ENCODE data around the gene PSMA7. TPM values are rescaled to one million over a fixed set of nuclear protein-coding genes. Genes with fewer than 3 reads are reported as not detected.

PSMA7 gene
- total RNA-seq, 1 experiment from 2014 or later = 503 TPM

DNA sequence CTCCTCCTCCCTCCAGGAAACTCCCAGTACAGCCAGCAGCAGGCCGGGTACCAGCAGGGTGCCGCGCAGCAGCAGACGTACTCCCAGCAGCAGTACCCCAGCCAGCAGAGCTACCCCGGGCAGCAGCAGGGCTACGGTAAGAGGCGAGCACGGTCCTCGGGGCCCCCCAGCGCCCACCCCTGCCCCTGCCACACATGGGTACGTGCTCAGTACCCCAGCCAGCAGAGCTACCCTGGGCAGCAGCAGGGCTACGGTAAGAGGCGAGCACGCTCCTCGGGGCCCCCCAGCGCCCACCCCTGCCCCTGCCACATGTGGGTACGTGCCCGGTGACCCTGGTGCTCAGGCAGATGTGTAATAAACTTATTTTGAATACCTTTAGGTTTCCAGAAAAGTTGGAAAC lies 29.5 kb upstream of the PSMA7 start:
- DNase-seq (ENCODE audit: low read depth) = no peak

- no peak for DNase-seq (ENCODE audit: low read depth)
Measured at GRCh38 chr20:62171245-62171644, 28.1 kb upstream of the PSMA7 start.

- DNase-seq (ENCODE audit: low read depth) = no peak
Measured at GRCh38 chr20:62170536-62170935, 27.3 kb upstream of the PSMA7 start.

DNA sequence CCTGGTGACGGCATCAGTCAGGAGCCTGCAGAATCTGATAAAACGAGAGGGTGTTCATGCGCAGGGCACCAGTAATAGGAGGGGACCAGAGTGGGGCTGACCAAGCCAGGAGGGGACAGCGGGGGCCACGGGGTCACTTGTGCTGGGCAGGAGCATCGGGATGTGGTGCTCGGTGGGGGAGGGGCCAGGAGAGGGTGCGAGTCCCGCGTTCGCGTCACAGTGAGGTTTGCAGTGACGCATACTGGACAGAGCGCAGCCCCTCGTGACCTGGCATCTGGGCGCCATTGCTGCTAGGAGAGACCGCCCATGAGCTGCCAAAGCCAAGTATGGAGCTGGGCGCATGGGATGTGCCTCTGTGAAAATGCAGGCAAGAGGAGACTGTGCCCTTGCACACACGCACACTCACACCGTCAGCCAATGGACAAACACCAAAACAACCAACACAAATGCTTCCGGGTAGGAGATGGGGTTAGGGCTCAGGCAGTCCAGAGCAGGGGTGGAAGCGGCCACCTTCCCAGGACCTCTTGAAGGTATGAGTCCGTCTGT lies 25.8 kb upstream of the PSMA7 start:
- DNase-seq (ENCODE audit: low read depth) = no peak

DNA sequence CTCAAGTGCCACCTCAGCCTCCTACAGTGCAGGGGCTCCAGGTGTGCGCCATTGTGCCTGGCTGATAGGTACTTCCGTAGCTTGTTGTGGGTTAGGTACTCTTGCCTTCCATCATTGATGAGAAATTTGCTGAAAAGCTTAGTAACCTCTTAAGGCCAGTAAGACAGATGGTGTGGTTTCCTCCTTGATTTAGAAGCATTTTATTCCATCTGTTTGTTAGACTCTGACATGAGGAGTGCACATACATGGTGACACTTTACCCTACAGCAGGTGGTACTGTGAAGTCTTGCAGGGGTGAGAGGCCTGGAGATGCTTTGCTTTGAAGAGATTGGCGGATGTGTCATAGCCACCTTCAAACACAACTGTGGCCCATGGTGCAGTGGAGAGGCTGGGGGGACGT lies 24.9 kb upstream of the PSMA7 start:
- DNase-seq (ENCODE audit: low read depth) = no peak

DNA sequence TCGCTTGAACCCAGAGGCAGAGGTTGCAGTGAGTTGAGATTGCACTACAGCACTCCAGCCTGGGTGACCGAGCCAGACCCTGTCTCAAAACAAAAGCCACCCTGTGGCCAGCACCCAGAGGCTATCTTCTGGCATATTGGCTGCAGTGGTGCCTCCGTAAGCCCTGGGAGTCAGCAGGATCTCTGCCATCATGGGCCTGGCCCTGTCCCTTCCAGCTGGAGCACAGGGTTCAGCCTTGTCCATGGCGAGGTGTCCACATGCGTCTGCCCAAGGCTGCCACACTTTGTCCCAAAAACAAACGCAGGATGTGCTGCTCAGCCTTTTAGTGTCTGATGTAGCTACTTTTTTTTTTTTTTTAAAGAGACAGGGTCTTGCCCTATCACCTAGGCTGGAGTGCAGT lies 24.3 kb upstream of the PSMA7 start:
- DNase-seq (ENCODE audit: low read depth) = no peak

GRCh38 chr20:62165762-62166399 lies 22.7 kb upstream of the PSMA7 start:
- DNase-seq (ENCODE audit: low read depth) = no peak

DNA sequence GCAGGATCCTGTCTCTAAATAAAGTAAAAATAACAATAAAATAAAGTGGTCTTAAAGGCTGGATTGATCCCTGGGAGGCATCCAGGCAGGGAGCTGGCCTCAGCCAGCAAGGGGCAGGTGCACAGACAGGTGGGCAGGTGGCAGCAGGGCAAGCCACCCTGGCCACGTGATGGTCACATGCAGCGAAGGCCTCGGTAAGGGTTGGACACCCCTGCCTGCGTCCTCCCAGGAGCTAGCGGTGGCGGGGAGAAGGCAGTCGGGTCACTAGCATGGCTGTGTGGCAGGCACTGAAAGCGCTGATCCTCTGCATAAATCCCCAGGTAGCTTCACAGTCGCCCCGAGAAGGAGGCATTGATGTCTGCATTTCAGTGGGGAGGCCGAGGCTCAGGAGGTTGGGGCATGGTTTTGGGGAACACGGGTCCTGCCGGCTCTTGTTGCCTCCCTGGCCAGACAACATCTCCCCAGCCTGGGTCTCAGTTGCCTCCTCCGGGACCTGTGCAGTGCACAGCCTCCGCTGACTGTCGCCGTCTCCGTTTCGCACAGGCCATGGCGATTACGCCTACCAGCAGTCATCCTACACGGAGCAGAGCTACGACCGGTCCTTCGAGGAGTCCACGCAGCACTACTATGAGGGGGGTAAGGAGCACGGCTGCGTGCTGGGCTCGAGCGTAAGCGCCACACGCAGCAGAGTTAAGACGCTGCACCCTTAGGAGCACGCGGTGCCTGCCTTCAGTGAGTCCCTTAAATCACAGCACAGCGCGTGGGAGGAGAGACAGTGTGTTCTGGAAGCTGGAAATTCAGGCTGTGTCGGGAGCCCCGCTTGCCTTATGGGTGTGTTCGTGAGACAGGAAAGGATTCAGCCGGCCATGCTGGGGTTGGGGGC lies 21.9 kb upstream of the PSMA7 start:
- DNase-seq (ENCODE audit: low read depth) = no peak

DNA sequence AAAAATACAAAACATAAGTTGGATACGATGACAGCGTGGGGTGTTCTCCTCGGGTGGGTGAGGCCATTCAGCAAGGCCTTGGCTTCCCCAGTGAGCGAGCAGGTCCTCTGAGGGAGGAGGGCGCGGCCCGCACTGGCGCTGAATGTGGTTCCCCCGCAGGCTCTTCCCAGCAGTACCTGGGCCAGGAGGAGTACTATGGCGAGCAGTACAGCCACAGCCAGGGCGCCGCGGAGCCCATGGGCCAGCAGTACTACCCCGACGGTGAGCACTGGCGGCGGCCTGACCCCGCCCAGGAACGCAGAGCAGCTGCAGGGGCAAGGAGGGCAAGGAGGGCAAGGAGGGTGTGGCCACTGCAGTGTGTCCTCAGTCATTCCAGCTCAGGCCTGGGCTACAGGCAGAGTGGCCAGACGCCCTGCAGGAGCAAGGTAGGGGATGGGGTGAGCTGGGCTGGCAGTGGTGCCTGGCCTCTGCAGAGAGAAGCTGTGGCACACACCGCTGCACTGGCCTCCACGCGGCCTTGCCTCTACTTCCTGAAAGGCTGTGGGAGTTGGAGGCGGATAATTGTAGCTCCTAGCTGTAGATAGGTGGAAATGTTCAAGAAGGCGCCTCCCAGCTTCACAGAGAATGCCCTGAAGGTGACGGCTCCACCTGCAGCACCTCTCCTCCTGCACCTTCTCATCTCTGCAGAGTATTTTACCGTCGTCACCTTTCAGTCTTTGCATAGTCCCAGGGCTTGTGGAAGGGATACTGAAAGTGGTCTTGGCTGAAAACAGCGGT lies 21.0 kb upstream of the PSMA7 start:
- no peak for DNase-seq (ENCODE audit: low read depth)

DNA sequence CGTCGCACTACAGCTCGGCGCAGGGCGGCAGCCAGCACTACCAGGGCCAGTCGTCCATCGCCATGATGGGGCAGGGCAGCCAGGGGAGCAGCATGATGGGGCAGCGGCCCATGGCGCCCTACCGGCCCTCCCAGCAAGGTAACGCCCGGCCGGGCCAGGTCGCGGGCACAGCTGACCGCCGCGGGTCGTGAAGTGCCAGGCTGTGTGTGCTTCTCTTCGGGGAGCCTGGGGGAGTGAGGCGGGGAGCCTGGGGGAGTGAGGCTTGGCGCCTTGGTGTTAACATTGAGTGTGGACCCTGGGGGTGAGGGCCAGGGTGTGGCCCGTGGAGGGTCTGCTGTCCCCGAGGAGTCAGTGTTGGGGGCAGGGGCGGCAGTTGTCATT lies 20.3 kb upstream of the PSMA7 start:
- no peak for DNase-seq (ENCODE audit: low read depth)

GRCh38 chr20:62162765-62163484 lies 19.7 kb upstream of the PSMA7 start:
- DNase-seq (ENCODE audit: low read depth) = no peak

DNA sequence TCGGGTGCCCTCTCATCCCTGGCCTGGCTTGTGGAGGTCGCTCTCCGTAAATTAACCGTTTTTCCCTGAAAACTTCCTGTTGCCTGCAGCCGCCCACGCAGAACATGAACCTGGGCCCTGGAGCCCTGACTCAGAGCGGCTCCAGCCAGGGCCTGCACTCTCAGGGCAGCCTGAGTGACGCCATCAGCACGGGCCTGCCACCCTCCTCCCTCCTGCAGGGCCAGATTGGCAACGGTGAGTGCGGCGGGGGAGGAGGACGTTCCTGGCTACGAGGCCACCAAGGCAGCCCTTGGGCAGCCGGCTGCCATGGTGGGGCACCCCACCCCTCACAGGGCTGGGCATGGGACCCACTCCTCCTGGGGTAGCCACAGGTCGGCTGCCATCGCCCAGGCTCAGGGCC lies 18.2 kb upstream of the PSMA7 start:
- peak; percentile 64 for DNase-seq (ENCODE audit: low read depth)

- no peak for DNase-seq (ENCODE audit: low read depth)
Measured at GRCh38 chr20:62160876-62161275, 17.7 kb upstream of the PSMA7 start.

GRCh38 chr20:62160253-62160652 lies 17.1 kb upstream of the PSMA7 start:
- DNase-seq (ENCODE audit: low read depth) = no peak

DNA sequence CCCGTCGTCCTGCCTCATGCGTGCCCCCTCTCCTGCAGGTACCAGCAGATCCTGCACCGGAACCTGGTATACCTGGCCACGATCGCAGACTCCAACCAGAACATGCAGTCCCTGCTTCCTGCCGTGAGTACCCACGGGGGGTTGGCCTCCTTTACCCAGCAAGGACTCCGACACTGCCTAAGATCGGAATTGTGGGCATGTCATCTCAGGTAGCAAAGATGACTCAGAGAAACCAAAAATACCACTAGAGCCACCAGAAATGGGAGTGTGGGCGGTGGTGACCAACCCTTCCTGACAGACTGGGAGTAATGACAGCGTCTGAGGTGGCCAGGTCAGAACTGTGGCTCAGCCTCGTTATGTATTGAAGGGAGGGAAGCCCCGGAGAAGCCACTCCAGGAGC lies 16.6 kb upstream of the PSMA7 start:
- DNase-seq (ENCODE audit: low read depth) = peak; percentile 32

DNA sequence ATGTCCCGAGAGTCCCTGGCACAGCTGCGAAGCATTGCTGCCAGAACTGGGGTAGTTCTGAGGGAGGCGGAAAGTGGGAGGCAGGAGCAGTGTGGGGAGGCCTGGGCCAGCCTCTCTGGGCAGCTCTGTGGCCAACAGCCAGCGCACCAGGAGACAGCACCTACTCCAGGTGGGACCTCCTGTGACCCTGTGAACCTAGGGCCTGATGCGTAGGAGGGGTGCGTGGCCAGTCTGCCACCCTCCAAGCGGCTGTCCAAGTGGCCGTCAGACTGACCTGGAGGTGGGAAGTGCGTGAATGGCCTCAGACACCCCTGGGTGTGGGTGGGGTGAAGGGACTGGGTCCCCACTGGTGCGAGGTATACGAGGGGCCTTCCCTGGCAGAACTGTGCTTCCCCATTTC lies 15.9 kb upstream of the PSMA7 start:
- no peak for DNase-seq (ENCODE audit: low read depth)

DNA sequence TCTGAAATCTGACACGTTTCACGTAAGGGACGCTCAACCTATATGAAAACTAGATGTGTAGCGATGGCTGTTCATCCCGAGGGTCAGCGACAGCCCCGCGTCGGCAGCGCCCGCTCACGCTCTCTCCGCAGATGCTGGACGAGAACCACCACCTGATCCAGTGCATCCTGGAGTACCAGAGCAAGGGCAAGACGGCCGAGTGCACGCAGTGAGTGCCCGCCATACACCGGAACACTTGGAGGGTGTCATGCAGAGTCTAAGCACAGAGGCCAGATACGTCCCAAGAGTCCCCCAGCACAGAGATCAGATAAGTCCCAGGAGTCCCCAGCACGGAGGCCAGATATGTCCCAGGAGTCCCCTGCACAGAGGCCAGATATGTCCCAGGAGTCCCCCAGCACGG lies 15.3 kb upstream of the PSMA7 start:
- DNase-seq (ENCODE audit: low read depth) = no peak

GRCh38 chr20:62158088-62158400 lies 14.8 kb upstream of the PSMA7 start:
- no peak for DNase-seq (ENCODE audit: low read depth)

DNA sequence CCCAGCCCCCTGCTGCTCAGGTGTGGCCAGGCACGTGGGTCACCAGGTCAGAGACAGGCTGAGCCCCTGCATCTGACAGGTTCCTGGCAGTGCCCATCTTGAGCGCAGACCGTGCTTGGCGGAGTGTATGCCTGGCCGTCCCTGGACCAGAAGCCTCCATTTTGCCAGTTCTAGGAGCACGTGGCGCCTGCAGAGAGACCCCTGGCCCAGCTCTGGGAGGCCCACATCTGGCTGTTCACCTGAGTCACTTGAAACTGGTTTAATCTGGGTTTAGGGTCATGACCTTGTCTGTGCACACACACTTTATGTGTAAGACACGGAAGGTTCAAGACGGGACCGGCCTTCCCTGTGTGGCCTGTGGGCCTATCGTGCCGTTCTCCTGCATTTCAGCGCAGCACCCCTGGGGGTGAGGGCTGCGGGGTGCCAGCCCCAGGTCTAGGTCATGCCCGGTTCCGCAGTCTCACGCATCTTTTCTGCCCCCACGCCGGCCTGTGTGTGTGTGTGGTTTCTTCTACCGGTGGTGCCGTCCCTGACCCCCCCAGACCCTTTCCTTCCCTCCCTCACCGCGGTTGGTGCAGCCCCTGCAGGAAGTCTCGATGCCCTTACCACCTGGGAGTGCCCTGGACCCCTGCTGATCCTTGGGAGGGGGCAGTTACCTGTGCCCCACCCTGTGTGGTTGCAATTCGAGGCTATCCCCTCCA lies 14.3 kb upstream of the PSMA7 start:
- DNase-seq (ENCODE audit: low read depth) = no peak

- peak; percentile 39 for DNase-seq (ENCODE audit: low read depth)
Measured at GRCh38 chr20:62156592-62157386, 13.6 kb upstream of the PSMA7 start.

All from LHCN-M2 (cell line).